ENCODE results near the gene TRIM14.
"Not testable (repeated sequence)": the region's sequence is repeated elsewhere in the genome, so short reads cannot be mapped to it uniquely, and the experiment has no call there.

TRIM14 gene

DNA sequence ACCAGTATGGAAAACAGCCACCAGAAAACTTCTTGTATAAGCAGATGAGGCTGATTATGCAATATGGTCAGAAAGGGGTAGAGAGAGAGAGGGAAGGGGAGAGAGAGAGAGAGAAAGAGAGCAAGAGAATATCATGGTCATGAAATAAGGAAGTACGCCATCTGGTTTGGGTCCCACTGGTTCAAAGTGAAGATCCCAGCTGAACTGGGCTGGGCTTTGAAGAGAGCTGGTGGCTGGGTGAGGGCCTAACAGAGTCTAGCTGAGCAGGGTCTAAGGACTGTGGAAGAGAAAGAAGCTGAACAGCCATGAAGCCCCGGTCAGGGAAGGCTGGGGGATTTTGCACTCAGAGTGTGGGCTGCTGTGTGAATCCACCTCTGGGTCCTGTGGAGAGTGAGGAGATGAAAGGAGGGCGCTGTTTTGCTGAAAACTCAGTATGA lies 14.6 kb downstream of the TRIM14 start:
- no peak for DNase-seq

GRCh38 chr9:98101868-98102273 lies 17.2 kb downstream of the TRIM14 start:
- DNase-seq, result no peak

- no peak for DNase-seq
Observed at GRCh38 chr9:98101416-98101815, 17.6 kb downstream of the TRIM14 start.

DNA sequence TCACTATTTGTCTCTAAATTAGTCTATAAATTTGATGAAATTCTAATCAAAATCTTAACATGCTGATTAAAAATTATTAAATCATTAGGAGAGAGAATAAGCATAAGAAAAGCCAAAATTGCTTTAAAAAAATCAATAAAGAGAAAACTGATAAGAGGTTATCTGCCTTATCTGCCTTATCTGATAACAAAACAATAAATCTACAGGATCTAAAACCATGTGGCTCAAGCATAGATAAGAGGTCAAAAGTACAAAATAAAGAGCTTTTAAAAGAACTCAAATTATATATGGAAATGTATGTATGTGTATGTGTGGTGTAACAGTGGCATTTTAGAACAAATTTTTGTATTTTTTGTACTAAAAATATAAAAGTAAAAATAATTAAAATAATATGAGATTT lies 18.6 kb downstream of the TRIM14 start:
- DNase-seq, result no peak

- DNase-seq, result no peak
Observed at GRCh38 chr9:98099898-98100297, 19.1 kb downstream of the TRIM14 start.

DNA sequence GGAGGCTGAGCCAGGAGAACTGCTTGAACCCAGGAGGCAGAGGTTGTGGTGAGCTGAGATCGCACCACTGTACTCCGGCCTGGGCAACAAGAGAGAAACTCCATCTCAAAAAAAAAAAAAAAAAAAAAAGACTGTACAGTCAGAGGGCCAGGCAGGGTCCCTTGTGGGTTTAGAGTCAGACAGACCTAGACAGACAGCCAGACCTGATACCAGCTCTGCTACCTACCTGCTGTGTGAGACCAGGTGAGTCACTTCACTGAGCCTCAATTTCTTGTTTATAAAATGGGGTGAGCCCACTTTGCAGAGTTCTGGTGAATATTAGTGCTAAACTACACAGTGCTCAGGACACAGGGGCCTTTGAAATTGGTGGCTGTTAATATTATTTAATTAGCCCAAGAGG lies 19.7 kb downstream of the TRIM14 start:
- DNase-seq, result no peak

- DNase-seq, result no peak
Observed at GRCh38 chr9:98097836-98098235, 21.2 kb downstream of the TRIM14 start.

GRCh38 chr9:98096091-98096490 lies 22.9 kb downstream of the TRIM14 start:
- DNase-seq, result no peak

- DNase-seq, result no peak
Observed at GRCh38 chr9:98095401-98095800, 23.6 kb downstream of the TRIM14 start.

DNA sequence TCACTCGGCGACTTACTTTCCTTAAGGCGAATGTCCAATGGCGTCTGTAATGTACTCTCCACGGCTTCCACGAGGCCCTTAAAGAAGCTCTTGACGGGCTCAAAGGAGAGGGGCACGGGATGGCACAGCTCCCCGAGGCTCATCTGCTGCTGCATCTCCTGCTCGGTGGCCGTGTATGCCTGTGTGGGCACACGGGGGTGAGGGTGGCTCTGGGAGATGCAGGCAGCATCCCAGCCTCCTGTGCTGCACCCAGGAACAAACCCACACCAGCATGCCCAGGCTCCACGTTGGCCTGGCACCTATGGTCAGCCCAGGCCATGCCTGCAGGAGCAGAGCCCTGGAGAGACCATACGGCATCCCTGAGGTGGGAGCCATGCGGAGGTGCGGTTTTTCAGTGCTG lies 24.2 kb downstream of the TRIM14 start:
- DNase-seq, result no peak

- no peak for DNase-seq
Observed at GRCh38 chr9:98094316-98094715, 24.7 kb downstream of the TRIM14 start.

DNA sequence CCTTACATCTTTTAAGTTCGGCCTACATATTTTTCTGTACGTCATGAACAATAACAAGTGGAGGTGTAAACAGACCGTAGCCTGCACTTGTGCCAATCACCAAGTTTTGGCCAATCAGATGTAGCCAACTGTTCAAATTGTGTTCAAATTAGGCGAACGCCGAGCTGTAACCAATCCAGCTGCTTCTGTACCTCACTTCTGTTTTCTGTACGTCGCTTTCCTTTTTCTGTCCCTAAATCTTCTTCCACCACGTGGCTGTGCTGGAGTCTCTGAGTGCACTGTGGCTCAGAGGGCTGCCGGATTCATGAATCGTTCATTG lies 26.4 kb downstream of the TRIM14 start:
- DNase-seq, result no peak

- DNase-seq, result no peak
Observed at GRCh38 chr9:98091735-98092612, 27.0 kb downstream of the TRIM14 start.

DNA sequence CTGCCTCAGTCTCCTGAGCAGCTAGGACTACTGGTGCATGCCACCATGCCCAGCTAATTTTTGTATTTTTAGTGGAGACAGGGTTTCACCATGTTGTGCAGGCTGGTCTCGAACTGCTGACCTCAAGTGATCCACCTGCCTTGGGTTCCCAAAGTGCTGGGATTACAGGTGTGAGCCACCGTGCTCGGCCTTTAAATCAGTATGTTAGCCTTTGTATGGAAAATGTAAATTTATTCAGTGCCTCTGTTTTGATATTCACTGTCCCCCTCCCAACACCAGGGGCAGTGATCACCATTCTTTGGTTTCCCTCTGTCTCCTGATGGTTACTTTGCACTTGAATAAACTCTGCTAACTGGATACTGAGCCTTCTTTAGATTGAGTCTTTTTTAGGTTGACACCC lies 28.3 kb downstream of the TRIM14 start:
- not testable (repeated sequence) for DNase-seq

GRCh38 chr9:98087420-98088354 lies 31.3 kb downstream of the TRIM14 start:
- no peak for DNase-seq

- DNase-seq, result no peak
Observed at GRCh38 chr9:98086461-98086860, 32.6 kb downstream of the TRIM14 start.

GRCh38 chr9:98085944-98086343 lies 33.1 kb downstream of the TRIM14 start:
- peak; percentile 25 for DNase-seq

GRCh38 chr9:98085058-98085457 lies 34.0 kb downstream of the TRIM14 start:
- no peak for DNase-seq

- DNase-seq, result no peak
Observed at GRCh38 chr9:98084396-98084795, 34.6 kb downstream of the TRIM14 start.

DNA sequence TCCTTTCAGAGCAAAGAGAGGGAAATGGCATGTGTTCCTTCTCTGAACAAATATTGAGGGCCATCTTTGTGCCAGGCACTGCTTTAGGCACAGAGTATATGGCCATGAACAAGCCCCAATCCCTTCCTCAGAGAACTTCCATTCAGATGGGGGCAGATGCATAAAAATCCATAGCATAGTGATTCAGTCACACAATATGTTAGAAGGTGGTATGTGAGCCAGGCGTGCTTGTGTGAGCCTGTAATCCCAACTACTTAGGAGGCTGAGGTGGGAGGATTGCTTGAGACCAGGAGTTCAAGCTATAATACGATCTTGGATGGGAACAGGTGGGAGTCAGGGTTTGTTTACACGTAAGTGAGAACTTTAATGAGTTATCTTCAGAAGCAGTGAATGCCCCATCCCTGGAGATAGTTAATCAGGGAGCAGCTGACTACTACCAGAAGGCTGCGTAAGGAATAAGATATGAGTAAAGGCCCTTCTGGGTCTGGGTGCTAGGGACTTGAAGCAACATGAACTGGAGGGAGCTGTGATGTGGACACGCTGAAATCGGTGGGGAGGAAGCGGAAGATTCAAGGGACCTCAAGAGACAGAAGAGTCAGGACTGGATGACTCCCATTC lies 35.3 kb downstream of the TRIM14 start:
- DNase-seq, result no peak

- DNase-seq, result no peak
Observed at GRCh38 chr9:98083061-98083501, 35.9 kb downstream of the TRIM14 start.

GRCh38 chr9:98081477-98082219 lies 37.4 kb downstream of the TRIM14 start:
- no peak for DNase-seq

DNA sequence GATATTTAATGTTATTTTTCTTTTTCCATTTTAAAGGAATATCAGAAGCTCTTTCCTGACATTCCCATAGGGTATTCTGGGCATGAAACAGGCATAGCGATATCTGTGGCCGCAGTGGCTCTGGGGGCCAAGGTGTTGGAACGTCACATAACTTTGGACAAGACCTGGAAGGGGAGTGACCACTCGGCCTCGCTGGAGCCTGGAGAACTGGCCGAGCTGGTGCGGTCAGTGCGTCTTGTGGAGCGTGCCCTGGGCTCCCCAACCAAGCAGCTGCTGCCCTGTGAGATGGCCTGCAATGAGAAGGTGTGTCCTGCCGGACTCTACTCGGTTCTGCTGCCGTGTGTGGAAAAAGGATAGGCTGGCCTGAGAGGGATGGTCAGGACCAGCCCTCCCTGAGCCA lies 38.2 kb downstream of the TRIM14 start:
- DNase-seq, result no peak

Measured in NCI-H1436 treated with DMSO at 0.1 percent for 48 hours (cell line).